OCI-LY1 (cell line): Measurements from ENCODE around the gene SLC9A7.

Experiments
- CTCF ChIP-seq: fragments of 200-600 bp; sonication (generic), shearing (Covaris generic); IDR thresholded peaks from 2 replicates; pipeline ENCODE4 v1.5.1; 2017; ENCODE audit warnings: mild to moderate bottlenecking, antibody characterized with exemption, low read length, moderate library complexity, mixed read lengths
- EZH2 ChIP-seq: fragments of 200-600 bp; sonication (generic), shearing (Covaris generic); IDR thresholded peaks from 2 replicates; pipeline ENCODE4 v1.8.0; 2017; ENCODE audit warnings: borderline replicate concordance, mixed run types, mild to moderate bottlenecking, antibody characterized with exemption, low read length, moderate library complexity, mixed read lengths

GRCh38 chrX:46597771-46598170 lies 161.1 kb downstream of the SLC9A7 start:
- TF ChIP-seq CTCF (no peak), EZH2 (no peak)
